ENCODE measurements around the gene HSDL2.

HSDL2 gene

DNA sequence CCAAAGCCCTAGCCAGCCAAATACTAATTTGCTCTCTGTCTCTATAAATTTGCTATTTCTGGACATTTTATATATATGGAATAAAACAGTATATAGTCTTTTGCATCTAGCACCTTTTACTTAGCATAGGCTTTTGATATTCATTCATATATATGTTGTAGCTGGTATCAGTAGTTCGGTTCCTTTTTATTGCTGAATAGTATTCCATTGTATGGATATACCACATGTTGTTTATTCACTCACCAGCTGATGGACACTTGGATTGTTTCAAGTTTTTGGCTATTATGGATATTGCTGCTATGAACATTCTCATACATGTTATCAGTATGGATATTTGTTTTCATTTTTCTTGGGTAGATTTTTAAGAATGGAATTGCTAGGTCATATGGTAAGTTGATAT lies 82.9 kb downstream of the HSDL2 start:
- no peak for DNase-seq

DNA sequence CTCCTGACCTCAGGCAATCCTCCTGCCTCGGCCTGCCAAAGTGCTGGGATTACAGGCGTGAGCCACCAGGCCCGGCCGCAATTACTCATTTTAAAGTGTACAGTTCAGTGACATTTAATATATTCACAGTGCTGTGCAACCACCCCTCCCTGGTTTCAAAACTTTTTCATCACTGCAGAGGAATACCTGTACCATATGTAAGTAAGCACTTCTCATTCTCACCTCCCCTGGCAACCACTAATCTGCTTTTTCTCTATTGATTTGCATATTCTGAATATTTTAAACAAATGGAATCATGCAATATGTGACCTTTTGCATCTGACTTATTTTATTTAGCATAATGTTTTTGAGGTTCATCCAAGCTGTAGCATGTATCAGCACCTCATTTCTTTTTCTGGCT lies 85.4 kb downstream of the HSDL2 start:
- no peak for DNase-seq

DNA sequence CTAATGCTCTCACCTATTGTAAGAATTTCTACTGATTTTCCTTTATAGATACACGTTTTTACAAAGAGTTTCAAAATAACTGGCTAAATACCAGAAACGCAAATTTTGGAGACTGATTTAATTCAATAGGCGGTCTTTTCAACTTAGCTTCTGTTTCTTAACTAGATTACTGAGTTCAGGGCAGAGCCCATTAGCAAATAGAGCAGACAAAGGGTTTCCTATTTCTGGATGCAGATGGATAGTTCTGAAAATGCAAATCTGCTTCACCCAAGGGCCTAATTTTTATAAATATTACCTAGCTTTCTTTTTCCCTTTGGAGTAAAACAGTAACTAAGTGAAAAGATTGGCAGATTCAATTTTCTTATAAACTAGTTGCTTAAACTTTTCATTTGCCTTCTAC lies 93.1 kb downstream of the HSDL2 start:
- no peak for DNase-seq

DNA sequence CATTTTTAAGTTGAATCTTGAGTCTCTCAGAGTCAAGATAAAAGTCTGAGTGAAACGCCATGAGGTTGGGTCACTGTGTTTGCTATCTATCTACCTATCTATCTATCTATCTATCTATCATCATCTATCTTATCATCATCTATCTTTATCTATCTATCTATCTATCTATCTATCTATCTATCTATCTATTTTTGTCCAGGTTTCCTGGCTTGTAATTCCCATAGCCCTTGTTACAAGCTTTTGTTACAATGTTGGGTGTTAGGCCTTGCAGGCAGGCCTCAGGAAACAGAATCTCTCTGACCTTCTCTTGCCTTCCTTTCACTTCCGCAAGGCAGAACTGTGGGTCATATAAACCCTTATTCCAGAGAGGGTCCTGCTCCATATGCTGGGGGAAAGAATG lies 94.1 kb downstream of the HSDL2 start:
- no peak for DNase-seq

DNA sequence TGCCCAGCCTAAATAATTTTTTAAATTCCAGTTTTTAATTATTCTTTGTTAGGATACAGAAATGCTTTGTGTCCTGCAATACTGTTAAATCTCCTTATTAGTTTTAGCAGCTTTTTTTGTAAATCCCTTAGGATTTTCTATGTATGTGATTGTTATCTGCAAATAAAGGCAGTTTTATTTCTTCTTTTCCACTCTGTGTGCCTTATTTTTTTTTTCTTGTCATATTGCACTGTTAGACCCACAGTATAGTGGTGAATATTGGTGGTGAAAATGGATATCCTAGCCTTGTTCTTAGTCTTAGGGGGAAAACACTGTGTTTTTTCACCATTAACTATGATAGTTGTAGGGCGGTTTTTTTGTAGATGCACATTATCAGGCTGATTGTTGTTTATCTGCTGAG lies 95.4 kb downstream of the HSDL2 start:
- DNase-seq = no peak

DNA sequence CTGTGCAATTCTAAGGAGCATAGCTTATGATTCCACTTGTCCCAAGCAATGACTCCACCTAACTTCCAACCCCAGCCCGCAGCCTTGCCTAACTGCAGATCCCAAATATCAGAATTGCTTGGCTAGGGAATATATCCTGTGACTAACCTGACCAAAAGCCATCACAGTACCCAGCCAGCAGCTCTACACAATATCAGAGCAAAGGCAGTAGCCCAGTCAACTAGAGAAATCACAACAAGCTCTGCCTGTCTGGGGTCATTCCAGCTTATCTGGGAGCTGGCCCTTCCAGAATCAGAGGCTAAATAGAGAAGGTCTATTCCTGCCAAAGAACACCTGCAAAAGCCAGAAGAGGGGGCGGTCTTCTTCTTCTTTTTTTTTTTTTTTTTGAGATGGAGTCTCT lies 97.4 kb downstream of the HSDL2 start:
- no peak for DNase-seq

DNA sequence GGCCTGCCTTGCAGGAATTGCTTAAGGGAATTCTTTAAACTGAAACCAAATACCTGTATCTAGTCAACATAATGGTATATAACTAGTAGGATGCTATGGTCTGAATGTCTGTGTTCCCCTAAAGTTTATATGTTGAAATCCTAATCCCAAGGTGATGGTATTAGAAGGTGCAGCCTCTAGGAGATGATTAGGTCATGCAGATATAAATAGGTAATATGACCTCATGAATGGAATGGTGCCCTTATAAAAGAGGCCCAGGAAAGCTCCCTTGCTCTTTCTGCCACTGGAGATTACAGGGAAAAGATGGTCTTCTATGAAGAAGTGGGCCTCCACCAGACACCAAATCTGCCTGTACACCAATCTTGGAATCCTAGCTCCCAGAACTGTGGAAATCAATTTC lies 99.3 kb downstream of the HSDL2 start:
- DNase-seq = no peak

DNA sequence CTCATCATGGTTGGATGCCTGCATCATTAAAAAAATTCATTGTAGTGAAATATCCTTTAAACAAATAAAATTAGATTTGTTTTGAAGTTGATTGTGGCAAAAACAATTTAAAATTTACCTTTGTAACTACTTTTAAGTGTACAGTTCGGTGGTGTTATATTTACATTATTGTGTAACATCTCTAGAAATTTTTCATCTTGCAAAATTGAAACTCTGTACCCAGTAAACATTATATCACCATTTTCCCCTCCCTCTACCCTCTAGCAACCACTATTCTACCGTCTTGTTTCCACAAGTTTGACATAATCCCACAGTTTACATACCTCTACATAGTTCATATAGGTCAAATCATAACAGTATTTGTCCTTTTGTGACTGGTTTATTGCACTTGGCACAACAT lies 104.7 kb downstream of the HSDL2 start:
- DNase-seq = no peak

DNA sequence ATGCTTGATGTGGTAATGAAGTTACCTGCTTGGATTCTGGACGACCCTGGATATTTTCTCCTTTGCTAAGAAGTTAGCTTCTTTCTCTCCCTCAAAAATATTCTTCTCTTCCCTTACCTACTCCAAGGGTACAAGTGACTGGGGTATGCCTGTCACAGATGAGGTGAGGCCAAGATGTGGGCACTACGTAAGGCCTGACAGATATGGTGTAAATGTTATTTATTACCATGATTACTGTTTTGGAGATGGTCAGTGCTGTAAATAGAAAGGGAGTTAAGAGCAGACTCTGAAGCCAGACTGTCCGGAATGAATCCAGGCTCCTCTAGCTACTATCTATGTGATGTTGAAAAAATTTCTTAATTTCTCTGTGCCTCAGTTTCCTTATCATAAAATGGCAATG lies 105.7 kb downstream of the HSDL2 start:
- no peak for DNase-seq

DNA sequence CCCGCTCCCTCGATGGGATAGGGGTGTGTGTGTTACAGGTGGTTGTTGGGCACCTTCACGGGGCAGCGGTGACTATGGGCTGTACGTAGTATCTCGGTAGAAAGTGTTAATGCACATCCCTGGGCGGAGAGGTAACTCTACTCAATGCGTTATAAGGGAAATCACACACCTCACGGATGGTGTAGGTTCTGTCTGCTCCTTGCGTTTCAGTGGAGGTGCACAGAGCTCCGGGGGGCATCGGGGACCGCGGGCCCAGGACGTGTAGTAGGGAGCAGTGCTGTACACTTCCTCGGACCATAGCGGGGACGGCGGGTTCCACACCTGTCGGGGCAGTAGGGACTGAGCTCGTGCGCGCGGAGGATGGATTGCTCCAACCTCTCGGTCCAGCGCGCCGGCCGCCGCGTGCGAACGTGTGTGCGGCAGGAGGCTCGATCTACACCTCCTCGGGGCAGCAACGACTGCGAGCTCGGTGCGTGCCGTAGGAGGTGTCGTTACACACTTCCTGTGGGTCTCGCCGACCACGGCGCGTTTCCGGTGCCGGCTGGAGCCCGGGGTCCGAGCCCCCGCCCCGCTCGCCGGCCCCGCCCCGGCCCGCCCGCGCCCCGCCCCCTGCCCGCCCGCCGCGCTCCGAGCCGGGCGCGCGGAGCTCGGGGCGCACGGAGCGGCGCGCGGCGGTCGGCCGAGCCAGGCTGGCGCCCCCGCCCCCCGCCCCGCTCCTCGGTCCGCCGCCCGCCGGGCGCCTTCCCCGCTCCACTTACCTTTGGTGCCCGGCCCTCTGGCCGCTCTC lies 106.5 kb downstream of the HSDL2 start, which contains the start of gene KIAA1958:
KIAA1958 (plus strand) TSS at position 607 of the 787 bp plus-strand sequence. CDS start 87,254 bp downstream, outside the sequence.
- peak; percentile 84 for DNase-seq

DNA sequence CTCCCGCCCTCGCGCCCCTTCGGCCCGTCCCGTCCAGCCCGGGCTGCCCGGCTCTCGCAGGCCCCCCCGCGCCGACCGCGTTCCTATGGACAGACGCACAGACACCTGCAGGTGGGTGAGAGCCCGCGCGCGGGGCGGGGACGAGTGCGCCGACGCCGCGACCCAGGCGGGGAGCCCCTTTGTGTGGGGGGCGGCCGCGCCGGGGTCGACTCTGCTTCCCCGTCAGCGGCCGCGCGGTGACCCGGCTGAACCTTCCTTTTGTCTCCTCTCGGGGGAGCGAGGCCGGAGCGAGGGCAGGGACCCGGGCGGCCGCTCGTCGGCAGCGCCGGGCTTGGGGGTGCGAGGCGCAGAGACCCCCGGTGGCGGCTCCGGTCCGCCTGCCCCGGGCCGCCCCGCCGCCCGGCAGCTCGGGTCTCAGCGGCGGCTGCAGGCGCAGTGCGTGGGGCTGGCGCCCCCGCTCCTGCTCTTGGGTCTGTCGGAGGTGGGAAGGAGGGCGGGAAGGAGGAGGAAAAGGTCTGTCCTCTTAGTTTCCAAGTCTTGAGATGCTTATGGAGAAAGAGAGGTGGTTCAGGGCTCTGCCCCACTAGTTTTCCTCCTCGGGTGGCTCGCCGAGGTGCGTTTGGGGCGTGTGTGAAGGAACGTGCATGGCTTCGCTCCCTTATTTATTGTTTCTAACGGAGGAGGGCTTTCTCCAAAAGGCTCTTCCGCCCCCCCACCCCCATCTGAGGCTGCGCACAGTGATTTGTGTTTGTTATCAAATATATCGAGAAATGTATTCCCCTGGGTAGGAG lies 107.3 kb downstream of the HSDL2 start:
- peak; percentile 15 for DNase-seq

DNA sequence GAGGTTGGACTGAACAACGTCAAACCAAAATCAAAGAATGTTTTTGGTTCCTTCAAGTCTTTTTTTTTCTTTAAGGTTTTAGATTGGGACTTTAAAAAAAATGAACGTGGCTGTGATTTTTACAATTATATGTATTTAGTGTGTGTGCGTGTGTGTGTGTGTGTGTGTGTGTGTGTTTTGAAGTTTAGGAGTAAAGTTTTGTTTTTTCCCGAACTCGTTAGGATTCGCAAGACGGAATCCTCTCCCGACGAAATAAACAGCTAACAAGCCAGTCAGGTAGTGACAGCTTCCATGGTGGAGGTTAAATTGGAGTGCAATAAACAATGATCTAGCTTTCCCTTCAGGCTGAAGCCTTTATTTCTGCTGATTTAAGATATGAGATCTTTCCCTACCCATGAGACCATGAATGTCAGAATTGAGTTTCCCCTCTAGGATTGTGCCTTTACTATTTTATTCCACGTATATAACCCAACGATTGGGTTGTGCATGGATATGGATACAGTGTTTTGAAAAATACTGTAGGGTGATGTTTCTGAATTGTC lies 108.0 kb downstream of the HSDL2 start:
- no peak for DNase-seq

DNA sequence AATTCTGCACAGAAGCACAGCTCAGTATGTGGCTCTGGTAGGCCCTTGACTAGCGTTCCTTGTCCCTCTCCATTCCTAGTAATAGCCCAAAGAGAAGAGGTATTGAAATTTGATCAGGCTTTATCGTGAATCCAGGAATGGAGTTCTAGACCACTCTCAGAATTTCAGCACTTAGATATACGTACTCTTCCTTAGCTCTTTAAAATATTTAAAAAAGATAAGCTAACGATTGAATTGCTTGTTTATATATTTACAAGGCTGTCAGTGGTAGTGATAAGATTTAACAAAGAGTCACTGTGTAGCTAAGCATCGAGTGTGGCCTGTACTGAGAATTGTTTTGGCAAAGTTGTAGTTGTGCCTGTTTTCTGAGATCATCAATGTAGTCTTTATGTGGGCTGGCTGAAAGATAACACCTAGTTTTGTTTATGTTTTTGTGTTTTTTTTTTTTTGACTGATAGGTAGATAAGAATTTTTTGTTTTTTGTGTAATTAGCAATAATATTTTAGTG lies 109.2 kb downstream of the HSDL2 start:
- no peak for DNase-seq

DNA sequence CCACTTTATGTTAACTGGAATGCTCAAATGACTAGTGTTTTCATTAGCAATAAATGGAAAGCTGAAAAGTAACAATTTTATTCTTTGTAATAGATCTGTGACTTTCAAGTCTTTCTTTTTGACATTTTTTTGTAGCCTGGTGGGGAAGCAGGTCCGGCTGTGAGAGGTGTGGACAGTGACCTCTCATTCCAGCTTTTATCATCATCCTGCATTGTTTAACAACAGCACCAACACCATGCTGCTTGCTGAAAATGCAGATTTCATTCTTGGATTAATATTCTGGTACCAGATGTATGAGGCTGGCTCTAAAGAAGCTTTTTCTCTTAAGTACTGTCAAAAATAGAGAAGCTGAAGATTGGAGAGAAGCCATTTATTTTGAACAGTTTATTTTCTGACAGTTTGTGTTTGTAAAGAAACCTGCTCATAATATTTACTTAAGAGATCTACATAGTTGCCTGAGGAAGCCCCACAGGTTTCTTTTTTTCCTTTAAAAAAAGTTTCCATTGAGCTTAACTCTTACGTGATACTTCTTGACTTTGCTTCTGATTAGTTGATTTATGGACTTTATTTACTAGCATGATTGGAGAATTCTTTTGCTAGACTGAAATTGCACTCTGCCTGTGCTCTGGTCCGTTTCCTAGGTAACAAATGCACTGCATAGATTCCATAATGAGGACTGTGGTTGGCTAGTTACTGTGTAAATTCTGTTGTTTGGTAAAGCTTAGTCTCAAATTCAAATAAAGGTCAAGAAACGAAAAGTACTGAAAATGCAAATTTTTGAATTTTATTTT lies 110.2 kb downstream of the HSDL2 start:
- peak; percentile 8 for DNase-seq

DNA sequence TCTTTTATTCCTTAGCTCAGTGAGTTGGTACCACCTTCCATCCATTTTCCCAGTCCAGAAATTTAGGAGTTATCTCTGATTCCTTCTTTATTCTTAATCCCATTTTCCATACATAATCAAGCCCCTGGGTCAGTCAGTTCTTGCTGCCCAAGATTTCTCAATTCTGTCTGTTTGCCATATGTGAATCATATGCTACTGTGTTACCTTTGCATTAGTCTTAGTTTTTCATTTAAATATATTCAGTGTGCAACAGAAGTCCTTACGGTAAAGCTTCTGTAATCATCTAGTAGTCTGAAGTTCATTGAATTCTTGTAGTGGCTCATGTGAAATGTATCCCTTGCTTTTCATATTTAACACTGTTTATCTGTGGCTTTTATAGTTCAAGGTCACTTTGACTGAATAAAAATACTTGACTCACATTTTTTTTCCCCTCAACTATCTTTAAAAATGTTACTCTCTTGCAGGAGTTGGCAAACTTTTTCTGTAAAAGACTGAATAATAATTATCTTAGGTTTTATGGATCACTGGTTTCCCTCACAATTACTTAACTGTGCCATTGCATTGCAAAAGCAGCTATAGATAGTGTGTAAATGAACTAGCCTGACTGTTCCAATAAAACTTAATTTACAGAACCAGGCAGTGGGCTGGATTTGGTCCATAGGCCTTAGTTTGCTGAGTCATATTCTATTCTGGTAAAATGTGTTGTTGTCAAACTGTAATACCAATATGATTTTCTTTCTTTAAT lies 113.7 kb downstream of the HSDL2 start:
- no peak for DNase-seq

DNA sequence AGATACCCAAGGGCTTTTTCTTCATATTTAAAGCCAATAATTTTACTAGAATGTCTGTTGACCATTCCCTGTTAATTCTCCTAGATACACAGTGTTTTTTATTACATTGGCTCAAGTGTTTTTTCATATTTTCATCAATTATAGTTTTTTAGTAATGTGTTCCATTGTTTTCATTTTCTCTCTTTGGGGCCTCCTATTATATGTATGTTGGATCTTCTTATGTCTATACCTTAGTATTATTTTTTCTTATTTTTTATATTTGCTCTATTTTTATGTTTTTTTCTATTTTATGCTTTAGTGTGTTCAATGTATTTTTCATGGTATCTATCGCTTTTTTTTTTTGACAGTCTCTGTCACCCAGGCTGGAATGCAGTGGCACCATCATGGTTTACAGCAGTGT lies 114.2 kb downstream of the HSDL2 start:
- no peak for DNase-seq

DNA sequence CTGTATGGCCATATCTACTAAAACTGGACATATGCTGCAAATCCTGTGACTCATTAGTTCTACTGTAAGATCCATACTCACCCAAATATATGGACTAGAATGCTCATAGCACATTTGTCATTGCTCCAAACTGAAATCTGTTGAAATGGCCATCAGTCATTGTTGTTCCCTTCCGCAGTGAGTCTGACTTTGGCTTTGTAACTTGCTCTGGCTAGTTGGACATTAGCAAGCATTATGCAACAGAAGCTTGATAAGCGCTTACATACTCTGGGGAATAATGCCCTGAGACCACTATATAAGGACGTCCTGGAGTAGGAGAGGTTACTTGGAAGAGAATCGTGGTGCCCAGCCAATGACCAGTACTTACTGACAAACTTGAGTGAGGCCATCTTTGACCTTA lies 115.7 kb downstream of the HSDL2 start:
- no peak for DNase-seq

DNA sequence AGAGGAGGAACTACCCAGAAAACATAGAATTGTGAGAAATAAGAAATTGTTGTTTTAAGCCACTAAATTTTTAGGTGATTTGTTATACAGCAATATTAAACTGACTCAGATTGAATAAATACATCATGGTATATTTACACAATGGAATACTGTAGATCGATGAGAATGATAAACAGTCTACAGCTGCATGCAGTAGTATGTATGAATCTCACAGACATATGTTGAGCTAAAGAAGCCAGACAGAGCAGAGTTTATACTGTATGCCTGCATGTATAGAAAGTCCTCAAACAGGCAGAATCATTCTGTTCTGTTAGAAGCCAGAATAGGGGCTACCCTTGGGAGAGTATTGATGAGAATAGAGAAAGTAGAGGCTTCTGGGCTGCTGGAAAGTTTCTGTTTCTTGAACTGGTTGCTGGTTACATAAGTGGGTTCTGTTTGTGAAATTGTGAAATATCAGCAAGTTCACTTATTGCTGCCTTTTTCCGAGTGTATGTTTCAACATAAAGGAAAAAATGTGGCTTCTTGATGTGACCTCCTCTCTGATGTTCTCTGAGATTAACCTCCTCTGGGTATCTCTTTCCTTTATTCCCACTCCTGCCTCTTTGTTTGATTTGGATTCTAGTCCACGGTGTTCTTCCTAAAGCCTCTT lies 116.3 kb downstream of the HSDL2 start:
- DNase-seq = no peak

DNA sequence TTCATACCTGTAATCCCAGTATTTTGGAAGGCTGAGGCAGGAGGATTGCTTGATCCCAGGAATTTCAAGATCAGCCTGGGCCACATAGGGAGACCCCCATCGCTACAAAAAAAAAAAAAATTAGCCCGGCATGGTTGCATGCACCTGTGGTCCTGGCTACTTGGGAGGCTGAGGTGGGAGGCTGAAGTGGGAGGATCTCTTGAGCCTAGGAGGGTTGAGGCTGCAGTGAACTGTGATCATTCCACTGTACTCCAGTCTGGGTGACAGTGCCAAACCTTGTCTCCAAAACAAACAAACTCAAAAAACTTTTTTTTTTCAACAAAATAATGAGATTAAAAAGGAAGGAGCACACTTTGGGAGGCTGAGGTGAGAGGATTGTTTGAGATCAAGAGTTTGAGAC lies 120.9 kb downstream of the HSDL2 start:
- DNase-seq = no peak

DNA sequence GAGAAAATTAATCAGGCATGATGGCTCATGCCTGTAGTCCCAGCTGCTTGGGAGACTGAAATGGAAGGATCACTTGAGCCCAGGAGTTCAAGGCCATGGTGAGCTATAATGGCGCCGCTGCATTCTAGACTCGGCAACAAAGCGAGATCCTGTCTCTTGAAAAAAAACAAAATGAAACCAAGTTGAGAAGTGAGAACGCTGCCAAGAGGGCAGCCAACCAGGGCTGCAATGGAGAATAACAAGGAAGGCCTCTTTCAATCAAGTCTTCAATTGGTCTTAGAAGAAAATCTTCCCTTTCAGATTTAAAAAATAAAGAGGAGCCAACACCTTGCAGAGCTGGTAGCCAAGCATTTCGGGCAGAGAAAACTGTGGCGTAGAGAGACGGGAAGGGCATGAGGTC lies 121.4 kb downstream of the HSDL2 start:
- DNase-seq = no peak

DNA sequence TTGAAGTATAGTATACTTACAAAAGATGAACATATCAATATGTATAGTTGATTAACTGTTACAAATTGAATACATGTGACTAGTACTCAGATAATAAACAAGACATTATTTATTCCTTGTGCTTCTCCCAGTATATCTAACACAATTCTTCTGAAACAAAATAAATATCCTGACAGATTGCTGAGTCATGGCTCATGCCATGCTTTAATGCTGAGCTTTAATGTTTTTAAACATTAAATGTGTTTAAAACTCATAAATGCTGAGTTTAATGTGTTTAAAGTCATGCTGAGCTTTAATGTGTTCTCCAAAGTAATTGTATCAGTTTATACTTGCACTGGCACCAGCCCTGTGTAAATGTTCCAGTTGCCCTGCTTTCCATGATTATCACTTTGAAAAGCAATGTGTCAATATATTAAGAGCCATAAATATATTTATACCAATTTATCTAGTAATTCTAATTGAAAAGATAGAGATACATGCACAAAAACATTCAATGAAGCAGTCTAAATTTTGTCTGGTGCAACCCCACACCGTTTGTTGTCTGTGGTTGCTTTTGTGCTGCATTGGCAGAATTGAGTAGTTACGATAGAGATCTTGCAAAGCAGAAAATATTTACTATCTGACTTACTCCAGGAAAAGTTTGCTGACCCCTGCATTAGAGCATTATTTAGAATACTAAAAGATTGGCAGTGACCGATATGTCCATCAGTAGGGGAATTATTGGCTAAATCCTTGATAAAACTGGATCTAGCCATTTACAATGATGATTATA lies 122.5 kb downstream of the HSDL2 start:
- no peak for DNase-seq
